Aorta (tissue), 5 donors: Measurements from ENCODE around the gene TRIM15. TPM values are rescaled to one million over a fixed set of nuclear protein-coding genes. Genes with fewer than 3 reads are reported as not detected.

Source experiments
- ATAC-seq: fragments of 200-7000 bp; cut with Tn5 transposase; one replicate; pipeline ENCODE4 v1.9.1; 2022; ENCODE audit warnings: moderate library complexity; ENCODE audit not compliant: low FRiP score
- DNase-seq, 2 donors: peaks; one replicate each; pipeline ENCODE4 v3.0.0-alpha.2; 2020
- H3K27ac ChIP-seq, 2 donors: one replicate each; pipeline ENCODE4 v1.5.1; 2013; ENCODE audit warnings: low read length in 2 of 2, mild to moderate bottlenecking in 2 of 2, moderate library complexity in 2 of 2, control low read depth in 1 of 2, inconsistent platforms in 1 of 2, low read depth in 1 of 2
- H3K27me3 ChIP-seq, 2 donors: one replicate each; pipeline ENCODE4 v1.6.1; 2013; ENCODE audit warnings: control low read depth in 1 of 2, low read length in 1 of 2, mild to moderate bottlenecking in 1 of 2, moderate library complexity in 1 of 2; ENCODE audit not compliant: insufficient read depth in 2 of 2, control insufficient read depth in 1 of 2
- H3K36me3 ChIP-seq, 2 donors: one replicate each; pipeline ENCODE4 v1.6.1; 2013; ENCODE audit warnings: control low read depth in 1 of 2, low read length in 1 of 2, mild to moderate bottlenecking in 1 of 2; ENCODE audit not compliant: insufficient read depth in 2 of 2, control insufficient read depth in 1 of 2
- H3K4me1 ChIP-seq, 2 donors: one replicate each; pipeline ENCODE4 v1.6.1; 2013; ENCODE audit warnings: low read length in 2 of 2, control low read depth in 1 of 2, mild to moderate bottlenecking in 1 of 2, moderate library complexity in 1 of 2; ENCODE audit not compliant: insufficient read depth in 2 of 2, control insufficient read depth in 1 of 2
- H3K4me3 ChIP-seq, 2 donors: one replicate each; pipeline ENCODE4 v1.5.1; 2013; ENCODE audit warnings: low read length in 2 of 2, control low read depth in 1 of 2, mild to moderate bottlenecking in 1 of 2
- H3K9me3 ChIP-seq: one replicate; pipeline ENCODE4 v1.6.1; 2013; ENCODE audit warnings: mild to moderate bottlenecking, low read length; ENCODE audit not compliant: control insufficient read depth
- WGBS, 2 donors: extraction: QIAGEN DNeasy Blood & Tissue Kit; methylation state at CpG; one replicate each; pipeline ENCODE4 v1.1.7; 2013; 5-methylcytosine and 5-hydroxymethylcytosine counted together
- intact Hi-C, 2 donors: fragments of 100-400 bp; cut with DNase I; formaldehyde crosslinking; loops; one replicate each; pipeline versions ENCODE4 v1.14.2 to v1.15.0; 2022
- polyA plus RNA-seq, 2 donors: library from polyadenylated mRNA; stranded (reverse); fragments of 200-250 nt; gene quantifications; one replicate each; pipeline ENCODE4 v1.2.3, GENCODE V29; 2013
- total RNA-seq, 2 donors: library from RNA; stranded (reverse); fragmentation: NEBNext Ultra II Directional; extraction: Animal tissue kit (Norgen Biotek cat#: 25700); gene quantifications; one replicate each; pipeline ENCODE4 v1.2.1, GENCODE V29; 2021
- donor health status: healthy with polysubstance abuse.
- donor health status: Bipolar disorder and iron deficiency.
- donor health status: DM: no; HTN: no; CAD: no.
- donor health status: DM: no; HTN: no; CAD: no.
- donor health status: DM: yes; HTN: yes; CAD: no.

TRIM15 gene
- total and polyA plus RNA-seq, 4 donors = 1.6 to 7.0 TPM; not detected in 2

- Histone ChIP-seq H3K36me3 (no peaks in the 10 kb centered on the region), H3K27me3 (no peaks in the 10 kb centered on the region), H3K4me1 (no peaks in the 10 kb centered on the region), H3K9me3 (no peaks in the 10 kb centered on the region), H3K27ac (no peak overlapping the region), H3K4me3 (no peak overlapping the region)
- ATAC-seq = no peak
- no peak for DNase-seq
- intact Hi-C loops = no loop called here
Observed at GRCh38 chr6:30157581-30157980, 5.8 kb upstream of the TRIM15 start.

- WGBS, 2 donors = 86 to 88% methylated on average over 2 of the region's 2 CpGs
Observed at GRCh38 chr6:30157999-30158398, 5.3 kb upstream of the TRIM15 start.

DNA sequence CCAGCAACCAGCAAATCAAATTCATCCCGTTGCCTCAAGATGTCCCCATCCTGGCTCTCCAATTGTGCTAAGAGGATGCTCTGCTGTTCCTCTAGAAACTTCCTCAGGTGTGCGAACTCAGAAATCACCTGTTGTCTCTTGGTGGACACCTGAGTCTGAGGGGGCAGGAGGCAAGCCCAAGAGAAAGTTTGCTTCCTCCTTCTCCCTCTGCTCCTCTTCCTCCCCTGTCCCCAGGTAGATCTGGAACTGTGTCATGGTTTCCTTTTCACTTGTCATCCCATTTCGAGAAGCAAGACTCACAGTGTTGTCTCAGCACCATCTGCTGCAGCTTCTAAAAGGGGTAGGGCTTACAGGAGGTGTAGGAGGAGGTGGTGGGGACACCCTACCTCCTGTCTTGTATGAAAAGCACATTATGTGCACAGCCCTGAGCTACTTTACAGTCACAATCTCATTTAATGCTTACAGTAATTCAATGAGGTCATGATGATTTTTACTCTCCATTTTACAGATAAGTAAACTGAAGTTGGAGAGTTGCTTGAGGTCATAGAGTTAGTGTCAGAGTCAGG, 4.8 kb upstream of the TRIM15 start:
- no peaks in the 10 kb centered on the region for H3K9me3 ChIP-seq
- H3K27me3 ChIP-seq = no peaks in the 10 kb centered on the region
- H3K27ac ChIP-seq = no peak overlapping the region
- intact Hi-C loops = no loop called here
- H3K4me3 ChIP-seq = no peak overlapping the region
- no peaks in the 10 kb centered on the region for H3K4me1 ChIP-seq
- DNase-seq = no peak
- no peak for ATAC-seq
- 68 to 69% methylated on average over 3 of the region's 3 CpGs for WGBS, 2 donors
- H3K36me3 ChIP-seq = no peaks in the 10 kb centered on the region

More at GRCh38 chr6:30157999-30158398, 5.3 kb upstream of the TRIM15 start:
- intact Hi-C loops = no loop called here
- Histone ChIP-seq H3K4me3 (no peak overlapping the region), H3K36me3 (no peaks in the 10 kb centered on the region), H3K27me3 (no peaks in the 10 kb centered on the region), H3K27ac (no peak overlapping the region), H3K9me3 (no peaks in the 10 kb centered on the region), H3K4me1 (no peaks in the 10 kb centered on the region)
- DNase-seq (no peak), ATAC-seq (no peak)

DNA sequence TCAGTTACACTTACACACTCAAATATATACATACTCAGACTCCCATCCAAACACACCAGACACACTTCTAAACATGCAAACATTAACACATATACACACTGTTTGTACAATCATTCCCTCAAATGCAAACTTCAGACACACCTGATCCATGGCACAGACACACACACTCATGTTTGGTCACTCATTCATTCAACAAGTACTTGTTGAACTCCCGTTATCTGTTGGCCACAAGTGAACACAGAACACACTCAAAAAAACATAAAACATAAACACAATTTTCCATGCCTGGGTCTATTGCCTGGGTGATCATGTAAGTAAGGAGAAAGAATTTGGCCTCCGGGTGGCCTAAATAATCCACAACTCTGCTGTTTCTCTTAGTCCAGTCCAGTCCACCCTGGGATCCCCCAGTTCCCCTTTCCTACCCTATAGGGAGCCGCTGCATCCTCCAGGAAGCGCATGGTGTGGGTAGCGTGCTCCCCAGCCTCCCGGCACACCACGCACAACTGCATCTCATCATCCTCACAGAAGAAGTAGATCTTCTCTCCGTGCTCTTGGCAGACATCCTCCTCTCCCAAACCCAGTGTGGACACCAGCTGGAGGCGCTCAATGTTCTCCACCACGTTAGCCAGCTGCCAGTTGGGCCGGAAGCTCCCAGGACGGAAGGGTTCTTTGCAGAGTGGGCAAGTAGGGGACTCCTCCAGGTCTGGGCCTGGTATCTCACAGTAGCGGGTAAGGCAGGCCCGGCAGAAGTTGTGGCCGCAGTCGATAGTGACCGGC, 3.1 kb upstream of the TRIM15 start:
- intact Hi-C loops = no loop called here

GRCh38 chr6:30160785-30161531, 2.4 kb upstream of the TRIM15 start, which contains the start of gene TRIM10:
Gene TRIM10 (minus strand): TSS chr6:30161211. CDS start chr6:30160858, 353 bp downstream.
- no peaks in the 10 kb centered on the region for H3K27me3 ChIP-seq
- DNase-seq = no peak
- H3K27ac ChIP-seq = no peak within 1 kb of the TSS
- intact Hi-C loops = no loop called here
- no peaks in the 10 kb centered on the region for H3K4me1 ChIP-seq
- H3K36me3 ChIP-seq = no peaks in the 10 kb centered on the region
- H3K9me3 ChIP-seq = no peaks in the 10 kb centered on the region
- H3K4me3 ChIP-seq = no peak within 1 kb of the TSS
- no peak for ATAC-seq
- 67 to 74% methylated on average over 4 of the region's 4 CpGs for WGBS, 2 donors

More for the DNA sequence above, 3.1 kb upstream of the TRIM15 start:
- no peak overlapping the region for H3K4me3 ChIP-seq
- H3K27ac ChIP-seq = no peak overlapping the region
- no peaks in the 10 kb centered on the region for H3K27me3 ChIP-seq
- DNase-seq (no peak), ATAC-seq (no peak)
- no peaks in the 10 kb centered on the region for H3K9me3 ChIP-seq
- 85 to 89% methylated on average over 17 of the region's 17 CpGs for WGBS, 2 donors
- no peaks in the 10 kb centered on the region for H3K36me3 ChIP-seq
- no peaks in the 10 kb centered on the region for H3K4me1 ChIP-seq

- no peaks in the 10 kb centered on the region for H3K4me1 ChIP-seq
- no peaks in the 10 kb centered on the region for H3K9me3 ChIP-seq
- 80 to 84% methylated on average over 12 of the region's 12 CpGs for WGBS, 2 donors
- H3K27me3 ChIP-seq = no peaks in the 10 kb centered on the region
- intact Hi-C loops = no loop called here
- H3K27ac ChIP-seq = no peak overlapping the region
- no peak overlapping the region for H3K4me3 ChIP-seq
- DNase-seq (no peak), ATAC-seq (no peak)
- H3K36me3 ChIP-seq = no peaks in the 10 kb centered on the region
Observed at GRCh38 chr6:30162265-30163089, 869 bp upstream of the TRIM15 start.

DNA sequence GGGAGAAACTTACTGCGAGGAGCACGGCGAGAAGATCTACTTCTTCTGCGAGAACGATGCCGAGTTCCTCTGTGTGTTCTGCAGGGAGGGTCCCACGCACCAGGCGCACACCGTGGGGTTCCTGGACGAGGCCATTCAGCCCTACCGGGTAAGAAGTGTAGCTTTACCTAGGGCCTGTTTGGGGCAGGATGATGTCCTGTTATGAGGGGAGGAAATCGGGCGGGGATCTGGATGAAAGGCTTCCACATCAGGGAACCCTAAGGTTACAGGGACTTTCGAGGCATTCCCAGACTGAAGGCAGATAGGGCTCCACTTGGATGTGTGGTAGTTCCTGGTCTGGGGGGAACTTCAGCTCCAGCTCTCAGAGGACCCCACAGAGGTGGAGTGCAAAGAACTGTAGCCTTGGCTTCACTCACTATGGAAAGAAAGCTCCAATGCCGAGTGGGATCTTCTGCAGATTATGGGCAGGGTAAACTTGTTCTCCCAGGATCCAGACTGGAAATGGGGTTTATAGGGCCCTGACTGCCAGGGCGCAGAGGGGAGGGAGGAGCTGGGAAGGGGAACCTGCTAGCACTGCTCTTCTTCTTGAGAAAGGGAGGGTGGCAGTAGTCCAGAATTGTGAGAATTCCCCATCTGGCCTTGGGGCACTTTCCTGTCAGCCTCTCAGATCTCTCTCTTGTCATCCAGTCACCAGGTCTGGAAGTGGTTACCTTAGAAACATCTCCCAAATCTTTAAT, 740 bp downstream of the TRIM15 start:
- H3K27ac ChIP-seq = no peak overlapping the region
- 86 to 87% methylated on average over 16 of the region's 16 CpGs for WGBS, 2 donors
- no peak for DNase-seq
- H3K36me3 ChIP-seq = no peaks in the 10 kb centered on the region
- no peaks in the 10 kb centered on the region for H3K9me3 ChIP-seq
- no peaks in the 10 kb centered on the region for H3K27me3 ChIP-seq
- intact Hi-C loops = no loop called here
- no peaks in the 10 kb centered on the region for H3K4me1 ChIP-seq
- no peak overlapping the region for H3K4me3 ChIP-seq
- no peak for ATAC-seq

DNA sequence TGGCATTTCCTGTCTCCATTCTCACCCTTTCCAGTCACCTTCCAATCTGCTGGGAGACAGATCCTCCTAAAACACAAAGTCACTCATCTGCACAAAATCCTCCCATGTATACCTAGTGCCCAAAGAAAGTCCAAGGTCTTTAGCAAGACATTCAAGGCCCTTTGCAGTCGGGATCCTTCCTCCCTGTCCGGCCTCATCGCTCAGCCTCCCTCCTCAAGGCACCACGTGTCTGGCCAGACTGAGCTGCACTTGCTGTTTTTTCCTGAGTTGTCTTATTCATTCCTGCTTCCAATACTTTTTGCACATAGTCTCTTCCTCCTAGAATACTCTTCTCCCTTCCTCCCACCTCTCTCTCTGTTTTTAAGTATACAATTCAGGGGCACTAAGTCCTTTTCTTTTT, 1.4 kb downstream of the TRIM15 start:
- no peaks in the 10 kb centered on the region for H3K4me1 ChIP-seq
- intact Hi-C loops = no loop called here
- ATAC-seq = no peak
- WGBS, 2 donors = 76 to 80% methylated on average over 4 of the region's 4 CpGs
- peaks cover 0 to 1% of the 10 kb centered on the region in 2 donors for H3K27me3 ChIP-seq
- H3K27ac ChIP-seq = no peak overlapping the region
- H3K9me3 ChIP-seq = no peaks in the 10 kb centered on the region
- DNase-seq = no peak
- no peaks in the 10 kb centered on the region for H3K36me3 ChIP-seq
- no peak overlapping the region for H3K4me3 ChIP-seq
